Kidney tubule cell (primary cell): Measurements from ENCODE around the gene LSM11.
A peak's percentile ranks its signal among the peaks of the same experiment; 100 is the strongest.

Experiments
- DNase-seq: peaks from one replicate; pipeline ENCODE4 v3.0.0-alpha.2; 2018; ENCODE audit warnings: low spot score

Gene LSM11

GRCh38 chr5:157734436-157734835, 9.1 kb upstream of the LSM11 start:
- DNase-seq = no peak

DNA sequence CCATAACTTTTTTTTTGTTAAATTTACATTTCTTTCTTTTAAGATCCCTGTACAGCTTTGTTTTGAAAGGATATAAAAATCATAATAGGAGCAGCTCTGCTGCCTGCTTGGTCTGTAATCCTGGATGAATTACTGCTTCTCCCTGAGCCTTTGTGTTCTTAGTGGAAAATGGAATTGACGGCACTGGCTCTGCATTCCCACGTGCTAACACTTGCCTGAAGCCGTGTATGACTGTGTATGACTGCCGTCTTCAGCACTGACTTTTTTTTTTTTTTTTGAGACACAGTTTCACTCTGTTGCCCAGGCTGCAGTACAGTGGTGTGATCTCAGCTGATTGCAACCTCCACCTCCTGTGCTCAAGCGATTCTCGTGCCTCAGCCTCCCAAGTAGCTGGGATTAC, 7.5 kb upstream of the LSM11 start:
- no peak for DNase-seq

- no peak for DNase-seq
These were observed 3.9 kb upstream of the LSM11 start for GRCh38 chr5:157739388-157740228.

- peak; percentile 40 for DNase-seq
These were observed 3.3 kb upstream of the LSM11 start for GRCh38 chr5:157740229-157740610.

- no peak for DNase-seq
These were observed 2.4 kb upstream of the LSM11 start for GRCh38 chr5:157741131-157741530.

- peak; percentile 21 for DNase-seq
These were observed 819 bp downstream of the LSM11 start for GRCh38 chr5:157744051-157745011.

DNA sequence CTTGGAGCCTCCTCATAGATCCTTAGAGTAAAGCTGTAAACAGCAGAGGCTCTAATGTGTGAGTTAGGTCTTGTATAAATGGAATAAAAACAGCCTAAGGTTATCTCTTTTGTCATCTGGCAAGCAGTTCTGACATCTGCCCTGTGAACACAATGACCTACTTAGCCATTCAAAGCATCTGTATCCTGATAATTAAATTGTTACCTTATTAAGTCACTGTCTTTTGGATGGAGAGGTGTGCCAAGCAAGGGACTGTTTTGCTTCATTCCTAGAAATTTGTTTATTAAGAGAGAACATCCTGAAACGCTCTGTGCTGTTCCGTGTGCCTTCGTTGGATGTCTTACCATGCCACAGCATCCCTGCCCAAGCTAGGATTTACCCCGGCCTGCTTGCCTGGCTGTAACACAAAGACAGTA, 1.5 kb downstream of the LSM11 start:
- no peak for DNase-seq

DNA sequence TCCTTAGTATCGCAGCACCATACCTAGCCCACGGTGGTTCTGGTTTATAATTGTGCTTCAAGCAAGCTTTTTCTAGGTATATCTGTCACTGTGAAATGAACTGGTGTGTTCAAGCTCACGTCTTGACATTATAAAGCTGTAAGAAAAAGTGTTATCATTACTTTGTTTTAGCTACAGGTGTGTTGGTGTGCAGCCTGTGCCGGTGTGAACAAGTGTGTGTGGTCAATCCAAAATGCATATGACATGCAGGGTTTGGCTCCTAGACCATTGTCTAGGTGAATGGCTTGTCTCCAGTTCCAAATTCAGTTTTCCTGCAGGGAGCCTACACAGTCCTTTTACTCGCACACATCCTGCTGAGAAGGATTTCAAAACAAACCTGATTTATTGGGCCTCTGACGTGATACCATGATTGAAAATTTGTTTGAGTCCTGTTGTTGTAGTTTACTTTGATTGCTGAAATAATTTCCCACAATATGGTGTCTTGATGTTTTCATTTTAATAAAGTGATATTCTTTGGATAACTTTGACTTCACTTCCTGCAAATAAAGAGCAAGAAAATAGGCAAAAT, 3.7 kb downstream of the LSM11 start:
- DNase-seq = no peak

DNA sequence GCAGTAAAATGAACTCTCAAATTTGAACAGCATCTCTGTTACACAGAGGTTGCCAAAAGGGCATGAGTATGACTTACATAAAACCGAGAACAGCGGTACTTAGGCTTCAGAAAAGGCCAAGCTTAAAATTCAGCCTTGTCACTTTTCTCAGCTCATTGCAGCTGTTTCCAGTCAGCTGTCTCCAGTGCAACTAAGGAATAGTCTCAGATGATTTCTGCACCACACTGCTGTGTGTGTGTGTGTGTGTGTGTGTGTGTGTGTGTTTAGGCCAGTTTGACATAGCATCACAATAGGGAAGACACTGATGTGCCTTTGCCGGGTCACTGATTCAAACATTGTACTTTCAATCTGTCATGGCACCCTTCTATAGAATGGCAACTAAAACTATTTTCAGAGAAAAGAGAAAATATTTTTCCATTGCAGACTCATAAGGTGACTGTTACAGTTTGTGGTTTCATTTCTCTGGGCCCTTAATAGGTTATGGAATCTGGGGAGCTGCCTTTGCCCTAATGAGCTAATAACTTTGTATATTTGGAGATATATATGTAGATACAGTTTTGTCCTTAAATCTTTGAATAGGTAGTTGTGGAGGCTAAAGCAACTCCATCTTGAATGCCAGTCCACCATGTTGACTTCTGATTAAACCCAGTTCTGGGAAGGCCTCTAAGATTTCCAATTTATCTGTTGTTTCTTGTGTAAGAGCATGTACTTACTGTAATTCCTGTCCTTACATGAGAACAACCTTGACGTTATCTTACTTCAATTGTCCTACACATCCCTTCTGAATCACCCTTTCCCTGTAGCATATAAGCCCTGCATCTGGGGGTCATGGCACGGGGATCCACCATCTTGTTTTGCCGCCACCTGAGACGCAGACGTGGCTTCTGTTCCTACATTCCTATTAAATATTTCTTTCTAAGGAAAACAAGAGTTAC, 4.5 kb downstream of the LSM11 start:
- no peak for DNase-seq

DNA sequence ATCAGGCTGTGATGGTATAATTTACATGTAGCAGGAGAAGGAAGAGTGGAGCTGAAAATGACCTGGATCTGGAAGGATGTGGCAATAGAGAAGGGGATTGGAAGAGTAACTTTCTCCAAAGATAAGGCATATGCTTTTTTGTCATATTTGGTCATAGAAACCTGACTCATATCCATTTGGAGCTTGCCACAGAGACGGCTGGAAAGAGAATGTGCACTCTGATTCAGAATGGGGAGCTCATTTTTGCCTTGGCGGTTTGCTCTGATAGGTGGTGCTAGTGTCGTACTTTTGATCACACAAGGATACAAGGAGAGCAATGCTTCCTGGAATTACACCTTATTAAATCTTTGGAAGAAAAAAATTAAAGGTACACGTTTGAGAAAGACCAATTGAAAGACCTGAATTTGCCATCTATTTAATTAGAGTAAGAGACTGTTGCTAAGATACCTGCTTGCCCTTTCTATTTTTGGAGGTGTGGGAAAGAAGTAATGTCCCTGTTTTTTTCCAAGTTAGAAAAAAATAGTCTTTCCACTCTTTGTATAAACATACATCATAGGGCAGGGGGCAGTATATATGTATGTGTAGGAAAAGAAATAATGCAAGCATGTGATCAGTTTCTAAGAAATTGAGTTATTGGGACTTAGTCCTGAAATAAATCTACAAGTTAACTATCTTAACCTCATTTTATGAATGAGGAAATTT, 5.4 kb downstream of the LSM11 start:
- DNase-seq = peak; percentile 58

GRCh38 chr5:157749462-157749799, 5.9 kb downstream of the LSM11 start:
- DNase-seq = no peak

DNA sequence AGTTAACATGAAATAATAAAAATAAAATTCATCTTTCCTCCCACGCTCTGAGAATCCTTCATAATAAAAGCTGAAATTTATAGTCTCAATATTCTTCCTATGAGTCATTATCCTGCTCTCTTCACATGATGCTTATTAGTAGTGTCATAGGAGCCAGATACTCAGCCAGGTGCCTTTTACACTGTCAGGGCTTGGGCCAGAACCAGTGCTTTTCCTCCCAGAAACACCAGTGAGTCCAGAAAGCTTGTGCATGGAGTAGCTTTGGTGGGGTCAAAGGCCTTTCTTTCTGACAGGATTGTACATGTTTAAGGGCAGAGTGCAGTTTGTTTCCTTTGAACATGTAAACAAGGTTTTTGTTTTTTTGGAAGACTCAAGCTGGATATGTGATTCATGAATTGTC, 6.8 kb downstream of the LSM11 start:
- DNase-seq = peak; percentile 26

DNA sequence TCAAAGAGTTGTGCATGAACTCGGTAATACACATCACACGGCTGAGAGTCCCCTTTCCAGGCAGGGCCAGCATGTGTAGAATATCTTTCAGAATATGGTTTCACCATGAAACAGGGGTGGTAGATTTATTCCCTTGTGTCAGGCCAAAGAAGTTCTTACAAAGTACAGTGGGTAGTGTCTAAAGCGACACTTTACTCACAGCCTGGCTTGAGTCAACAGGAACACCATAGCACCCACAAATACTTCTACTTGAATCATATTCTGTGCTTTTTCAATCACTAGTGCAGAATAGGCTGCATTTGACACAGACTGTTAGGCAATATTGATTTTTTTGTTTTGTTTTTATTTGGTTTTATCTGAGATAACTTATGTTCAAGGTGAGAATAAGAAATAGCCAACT, 12.6 kb downstream of the LSM11 start:
- no peak for DNase-seq

DNA sequence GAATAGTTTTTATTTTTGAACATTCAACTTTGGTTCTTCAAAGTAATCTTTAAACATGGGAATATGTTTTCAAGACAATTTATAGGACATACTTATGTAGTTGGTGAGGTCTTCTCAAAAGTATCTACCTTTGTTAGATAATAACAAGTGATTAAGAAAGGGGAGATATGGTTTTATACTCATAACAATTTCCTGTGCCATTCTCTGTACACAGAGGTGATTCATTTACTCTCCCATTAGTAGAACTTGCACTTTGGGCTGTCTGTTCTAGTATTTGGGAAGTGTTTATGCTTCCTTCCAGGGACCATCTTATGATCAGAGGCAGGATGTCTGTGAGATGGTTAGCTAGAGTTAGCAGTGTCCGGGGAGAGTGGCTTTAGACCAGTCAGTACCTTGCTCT, 15.2 kb downstream of the LSM11 start:
- DNase-seq = no peak

DNA sequence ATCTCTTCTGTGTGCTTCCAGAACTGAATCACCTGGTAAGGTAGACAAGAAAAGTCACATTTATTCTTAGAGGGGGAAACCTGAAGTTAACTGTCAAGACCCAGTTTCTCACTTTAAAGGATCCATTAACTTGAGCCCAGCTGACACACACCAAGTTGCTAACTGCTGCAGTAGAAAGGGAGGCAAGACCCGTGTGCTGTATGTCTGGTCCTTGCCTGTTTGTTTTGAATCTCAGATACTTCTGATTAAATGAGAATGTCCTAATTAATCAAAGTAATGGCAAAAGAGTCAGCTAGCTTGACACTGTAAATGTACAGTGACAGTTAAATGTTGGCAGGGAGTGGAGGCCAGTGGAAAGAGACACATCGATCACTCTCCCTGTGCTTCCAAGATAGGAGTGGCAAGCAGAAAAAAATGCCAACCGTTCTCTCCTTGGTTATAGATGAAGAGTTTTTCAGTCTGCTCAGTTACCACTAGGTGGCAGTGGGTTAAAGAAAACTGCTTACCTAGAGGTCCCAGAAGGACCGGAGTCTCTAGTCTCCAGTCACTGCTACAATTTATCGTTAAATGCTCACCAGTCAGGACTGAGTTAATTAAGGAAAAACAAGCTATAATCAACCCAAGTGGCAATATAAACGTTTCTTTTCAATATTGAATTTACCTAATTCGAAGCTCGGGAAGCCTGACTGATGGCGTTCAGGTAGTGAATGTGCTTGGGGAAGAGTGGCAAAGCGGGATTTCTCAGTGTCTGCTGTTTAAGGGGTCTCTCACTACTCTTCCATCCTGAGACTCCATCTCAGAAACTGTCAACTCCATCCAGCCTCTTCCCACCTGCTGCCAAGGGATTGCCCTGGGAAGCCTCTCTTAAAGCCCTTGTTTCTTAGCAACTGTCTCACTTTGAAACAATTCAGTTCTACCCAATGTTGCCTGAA, 18.4 kb downstream of the LSM11 start:
- peak; percentile 74 for DNase-seq

- DNase-seq = no peak
These were observed 21.0 kb downstream of the LSM11 start for GRCh38 chr5:157764531-157764930.

DNA sequence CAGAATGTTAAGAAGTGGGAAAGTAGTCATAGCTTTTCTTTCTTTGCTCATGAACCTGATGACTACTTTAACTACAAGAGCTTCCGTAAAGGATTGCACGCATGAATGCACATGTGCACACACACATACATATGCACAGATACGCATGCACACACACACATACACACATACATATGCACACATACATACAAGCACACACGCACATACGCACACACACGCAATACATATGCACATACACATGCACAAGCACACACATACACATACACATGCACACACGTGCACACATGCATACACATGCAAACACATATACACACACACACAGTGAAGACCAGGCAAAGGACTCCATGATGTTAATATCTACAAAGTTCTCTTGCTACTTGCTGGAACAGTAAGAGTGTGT, 22.9 kb downstream of the LSM11 start:
- no peak for DNase-seq

DNA sequence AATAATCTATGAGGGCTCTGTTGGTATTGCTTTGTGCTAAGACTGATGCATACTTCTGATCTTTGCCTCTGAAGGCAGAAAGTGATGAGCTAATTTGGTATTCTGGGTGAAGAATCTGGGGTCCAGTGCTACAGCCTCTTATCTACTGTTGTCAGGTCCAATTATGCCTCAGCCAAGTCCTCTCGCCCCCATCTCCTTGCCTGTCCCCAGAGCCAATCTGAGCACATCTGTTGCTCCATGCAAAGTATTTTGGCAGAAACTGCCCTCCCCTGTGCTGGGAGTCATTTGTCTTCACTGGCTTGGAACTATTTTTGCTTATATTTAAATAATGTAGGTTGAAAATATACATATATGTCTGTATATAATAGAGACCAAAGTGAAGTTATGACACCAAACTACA, 23.4 kb downstream of the LSM11 start:
- no peak for DNase-seq

GRCh38 chr5:157767689-157768088, 24.2 kb downstream of the LSM11 start:
- no peak for DNase-seq

- no peak for DNase-seq
These were observed 27.2 kb downstream of the LSM11 start for GRCh38 chr5:157770665-157771064.
